OCI-M2 (cell line): ENCODE results near the gene AFF2.

Experiments used
- DNase-seq: peaks from one replicate; lab custom pipeline; 2025; ENCODE audit not compliant: unreplicated experiment; lab: John Stamatoyannopoulos, UW

The AFF2 gene

GRCh38 chrX:148500423-148501385 lies at the start of gene AFF2:
Gene AFF2, plus strand, starts transcription at chrX:148500617. Its CDS starts 481 bp downstream, at chrX:148501098.
- DNase-seq = no peak

GRCh38 chrX:148457279-148457678 lies 43.1 kb upstream of the AFF2 start:
- DNase-seq = no peak

- no peak for DNase-seq
These were observed 41.1 kb upstream of the AFF2 start for GRCh38 chrX:148459343-148459742.

GRCh38 chrX:148466292-148466691 lies 34.1 kb upstream of the AFF2 start:
- DNase-seq = no peak

GRCh38 chrX:148470324-148470723 lies 30.1 kb upstream of the AFF2 start:
- DNase-seq = no peak

- no peak for DNase-seq
These were observed 26.4 kb upstream of the AFF2 start for GRCh38 chrX:148474030-148474429.

- no peak for DNase-seq
These were observed 8.4 kb upstream of the AFF2 start for GRCh38 chrX:148492057-148492456.

GRCh38 chrX:148495176-148495575 lies 5.2 kb upstream of the AFF2 start:
- no peak for DNase-seq

- no peak for DNase-seq
These were observed 2.4 kb upstream of the AFF2 start for GRCh38 chrX:148498067-148498466.

GRCh38 chrX:148499638-148500422 lies 587 bp upstream of the AFF2 start:
- no peak for DNase-seq

GRCh38 chrX:148501386-148502066 lies 1.1 kb downstream of the AFF2 start:
- DNase-seq = no peak

GRCh38 chrX:148504506-148504905 lies 4.1 kb downstream of the AFF2 start:
- no peak for DNase-seq

- no peak for DNase-seq
These were observed 7.0 kb downstream of the AFF2 start for GRCh38 chrX:148507418-148507817.

GRCh38 chrX:148512453-148512852 lies 12.0 kb downstream of the AFF2 start:
- DNase-seq = no peak

GRCh38 chrX:148513661-148514060 lies 13.2 kb downstream of the AFF2 start:
- DNase-seq = no peak

- no peak for DNase-seq
These were observed 16.8 kb downstream of the AFF2 start for GRCh38 chrX:148517176-148517575.

GRCh38 chrX:148522006-148522405 lies 21.6 kb downstream of the AFF2 start:
- no peak for DNase-seq

GRCh38 chrX:148523303-148524080 lies 23.1 kb downstream of the AFF2 start:
- no peak for DNase-seq

- no peak for DNase-seq
These were observed 30.2 kb downstream of the AFF2 start for GRCh38 chrX:148530464-148531077.

GRCh38 chrX:148534291-148534690 lies 33.9 kb downstream of the AFF2 start:
- DNase-seq = no peak
